Osteocyte (in vitro differentiated cells): Measurements from ENCODE around the gene SHOC1. TPM values are rescaled to one million over a fixed set of nuclear protein-coding genes. Genes with fewer than 3 reads are reported as not detected.

ENCODE experiments used
- DNase-seq: peaks from one replicate; pipeline ENCODE4 v3.0.0; 2021; ENCODE audit warnings: mixed read lengths; ENCODE audit not compliant: unreplicated experiment; ENCODE audit errors: extremely low spot score
- H3K27ac Mint-ChIP-seq: one replicate; pipeline ENCODE4 v1.8.0; 2021; ENCODE audit warnings: mild to moderate bottlenecking, mixed read lengths; ENCODE audit not compliant: unreplicated experiment
- H3K27me3 Mint-ChIP-seq: one replicate; pipeline ENCODE4 v1.8.0; 2021; ENCODE audit warnings: mixed read lengths; ENCODE audit not compliant: unreplicated experiment
- H3K36me3 Mint-ChIP-seq: one replicate; pipeline ENCODE4 v1.8.0; 2021; ENCODE audit warnings: mixed read lengths; ENCODE audit not compliant: unreplicated experiment
- H3K4me1 Mint-ChIP-seq: one replicate; pipeline ENCODE4 v1.8.0; 2021; ENCODE audit warnings: mixed read lengths; ENCODE audit not compliant: unreplicated experiment
- H3K4me3 Mint-ChIP-seq: one replicate; pipeline ENCODE4 v1.8.0; 2021; ENCODE audit warnings: mild to moderate bottlenecking, moderate library complexity, mixed read lengths; ENCODE audit not compliant: unreplicated experiment
- H3K9me3 Mint-ChIP-seq: one replicate; pipeline ENCODE4 v1.8.0; 2021; ENCODE audit warnings: mixed read lengths; ENCODE audit not compliant: unreplicated experiment
- CTCF ChIP-seq: fragments of 200-600 bp; sonication (generic); IDR thresholded peaks from 2 replicates; pipeline ENCODE4 v1.5.0; 2021; ENCODE audit warnings: antibody characterized with exemption, mild to moderate bottlenecking, moderate library complexity
- total RNA-seq: library from RNA; stranded (reverse); gene quantifications from 2 replicates; pipeline ENCODE4 v1.2.1, GENCODE V29; 2021

Gene SHOC1
- total RNA-seq, 1 donor from 2014 or later = not detected

GRCh38 chr9:111783857-111784256, 10.9 kb downstream of the SHOC1 start:
- H3K9me3 Mint-ChIP-seq = peaks cover 12% of the 10 kb centered on the region
- H3K27me3 Mint-ChIP-seq = no peaks in the 10 kb centered on the region
- H3K4me3 Mint-ChIP-seq = no peak overlapping the region

GRCh38 chr9:111783424-111783823, 11.3 kb downstream of the SHOC1 start:
- H3K4me1 Mint-ChIP-seq = no peaks in the 10 kb centered on the region
- no peak overlapping the region for H3K27ac Mint-ChIP-seq
- H3K36me3 Mint-ChIP-seq = peaks cover 8% of the 10 kb centered on the region
- H3K27me3 Mint-ChIP-seq = no peaks in the 10 kb centered on the region
- no peak overlapping the region for H3K4me3 Mint-ChIP-seq
- H3K9me3 Mint-ChIP-seq = peaks cover 12% of the 10 kb centered on the region
- DNase-seq = no peak
- no peak for TF ChIP-seq CTCF

More at GRCh38 chr9:111783857-111784256, 10.9 kb downstream of the SHOC1 start:
- Mint-ChIP-seq H3K27ac (no peak overlapping the region), H3K36me3 (peaks cover 9% of the 10 kb centered on the region), H3K4me1 (no peaks in the 10 kb centered on the region)
- no peak for DNase-seq
- TF ChIP-seq CTCF = no peak

- no peak overlapping the region for H3K4me3 Mint-ChIP-seq
- no peak for TF ChIP-seq CTCF
- H3K9me3 Mint-ChIP-seq = peaks cover 24% of the 10 kb centered on the region
- peaks cover 20% of the 10 kb centered on the region for H3K36me3 Mint-ChIP-seq
- DNase-seq = no peak
- no peak overlapping the region for H3K27ac Mint-ChIP-seq
- peaks cover 12% of the 10 kb centered on the region for H3K4me1 Mint-ChIP-seq
- H3K27me3 Mint-ChIP-seq = no peaks in the 10 kb centered on the region
These were observed 28.7 kb downstream of the SHOC1 start for GRCh38 chr9:111766066-111766465.

GRCh38 chr9:111762556-111762955, 32.2 kb downstream of the SHOC1 start:
- H3K4me1 Mint-ChIP-seq = peaks cover 19% of the 10 kb centered on the region
- peaks cover 10% of the 10 kb centered on the region for H3K36me3 Mint-ChIP-seq
- TF ChIP-seq CTCF = no peak
- H3K9me3 Mint-ChIP-seq = peaks cover 13% of the 10 kb centered on the region
- no peak overlapping the region for H3K4me3 Mint-ChIP-seq
- H3K27ac Mint-ChIP-seq = peak overlapping the region; percentile 43
- H3K27me3 Mint-ChIP-seq = no peaks in the 10 kb centered on the region
- DNase-seq = no peak

- Mint-ChIP-seq H3K4me3 (no peak overlapping the region), H3K4me1 (peaks cover 19% of the 10 kb centered on the region), H3K36me3 (no peaks in the 10 kb centered on the region), H3K27ac (peak overlapping the region; percentile 69), H3K27me3 (no peaks in the 10 kb centered on the region), H3K9me3 (no peaks in the 10 kb centered on the region)
- TF ChIP-seq CTCF = peak; percentile 75
- no peak for DNase-seq
These were observed 34.7 kb downstream of the SHOC1 start for GRCh38 chr9:111759762-111760639.
